Hematopoietic multipotent progenitor cell treated with erythropoietin and hydrocortisone succinate and interleukin-3 and kit ligand, for 15 days (in vitro differentiated cells): ENCODE measurements around the gene KPNA3.
"Not testable (repeated sequence)": the region's sequence is repeated elsewhere in the genome, so short reads cannot be mapped to it uniquely, and the experiment has no call there.

Experiments
- DNase-seq: peaks from one replicate; pipeline ENCODE4 v3.0.0-alpha.2; 2015; ENCODE audit warnings: low spot score

Gene KPNA3

DNA sequence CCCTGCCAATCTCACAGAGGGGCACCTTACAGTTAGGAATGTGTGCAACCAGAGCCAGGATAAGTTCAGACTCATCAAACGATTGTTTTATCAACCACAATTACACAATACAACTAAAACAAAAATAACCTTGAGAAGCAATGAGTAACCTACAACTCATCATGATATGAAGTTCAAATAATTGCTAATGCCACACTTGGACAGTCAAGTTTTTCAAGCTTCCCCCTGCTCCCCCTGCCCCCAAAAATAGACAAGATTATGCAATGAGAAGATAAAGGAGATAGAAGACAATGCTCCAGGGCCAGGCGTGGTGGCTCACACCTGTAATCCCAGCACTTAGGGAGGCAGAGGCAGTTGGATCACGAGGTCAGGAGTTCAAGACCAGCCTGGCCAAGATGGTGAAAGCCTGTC, 13.6 kb upstream of the KPNA3 start:
- no peak for DNase-seq

DNA sequence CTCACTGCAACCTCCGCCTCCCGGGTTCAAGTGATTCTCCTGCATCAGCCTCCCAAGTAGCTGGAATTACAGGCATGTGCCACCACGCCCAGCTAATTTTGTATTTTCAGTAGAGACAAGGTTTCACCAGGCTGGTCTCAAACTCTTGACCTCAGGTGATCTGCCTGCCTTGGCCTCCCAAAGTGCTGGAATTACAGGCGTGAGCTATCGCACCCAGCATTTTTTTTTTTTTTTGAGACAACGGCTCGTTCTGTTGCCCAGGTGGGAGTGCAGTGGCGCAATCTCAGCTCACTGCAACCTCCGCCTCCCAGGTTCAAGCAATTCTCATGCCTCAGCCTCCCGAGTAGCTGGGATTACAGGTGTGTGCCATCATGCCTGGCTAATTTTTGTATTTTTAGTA, 10.6 kb upstream of the KPNA3 start:
- not testable (repeated sequence) for DNase-seq

DNA sequence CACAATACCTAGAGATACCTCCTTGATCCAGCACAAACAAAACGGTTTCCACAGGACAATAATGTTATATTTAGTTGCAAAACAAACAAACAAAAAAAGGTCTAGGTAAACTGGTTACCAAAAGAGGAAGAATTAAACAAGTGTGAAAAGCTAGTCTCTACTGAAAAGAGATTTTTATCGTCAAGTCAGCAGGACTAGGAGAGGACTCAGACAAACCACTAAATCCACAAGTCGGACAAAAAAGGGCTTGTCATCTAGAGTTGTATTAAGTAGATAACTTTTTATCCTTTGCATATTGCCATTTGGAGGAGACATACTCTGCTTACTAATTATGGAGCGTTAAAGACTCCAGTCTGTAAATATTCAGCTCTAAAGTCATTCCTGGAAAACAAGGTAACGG, 9.9 kb upstream of the KPNA3 start:
- DNase-seq = no peak

DNA sequence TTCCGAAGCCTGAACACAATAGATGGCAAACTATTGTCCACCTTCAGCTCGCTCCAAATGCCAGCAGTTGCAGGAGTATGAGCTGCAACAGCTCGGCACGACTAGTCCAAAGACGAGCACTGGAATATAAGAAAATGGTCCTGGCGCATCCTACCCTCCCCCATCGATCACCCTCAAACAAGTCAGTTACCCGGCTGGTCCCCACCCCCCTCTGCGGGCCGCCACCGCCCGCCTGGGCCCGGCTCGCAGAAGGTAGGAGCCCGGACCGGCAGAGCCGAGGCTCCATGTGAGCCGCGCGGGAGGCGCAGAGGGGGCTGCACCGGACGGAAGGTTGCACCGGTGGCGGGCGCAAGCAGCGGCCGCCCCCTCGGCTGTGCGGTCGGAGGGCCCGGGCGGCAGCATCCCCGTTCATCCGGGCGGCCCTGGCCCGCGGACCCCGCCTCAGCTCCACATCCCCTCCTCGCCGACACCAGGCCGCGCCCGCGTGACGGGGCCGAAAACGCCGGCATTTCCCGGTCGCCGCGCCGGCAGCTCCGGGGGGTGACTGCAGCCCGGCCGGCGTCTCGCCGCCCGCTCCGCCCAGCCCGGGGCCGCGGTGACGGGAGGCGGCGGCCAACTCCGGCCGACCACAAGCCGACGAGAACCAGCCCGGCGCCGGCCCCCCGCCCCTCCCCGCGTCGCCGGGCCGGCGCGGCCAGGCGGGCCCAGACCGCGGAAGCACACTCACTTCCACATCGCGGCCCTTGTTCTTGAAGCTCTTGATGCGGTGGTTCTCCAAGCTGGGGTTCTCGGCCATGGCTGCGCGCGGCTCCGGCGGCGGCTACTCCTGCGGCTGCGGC, 552 bp downstream of the KPNA3 start:
- peak; percentile 42 for DNase-seq

DNA sequence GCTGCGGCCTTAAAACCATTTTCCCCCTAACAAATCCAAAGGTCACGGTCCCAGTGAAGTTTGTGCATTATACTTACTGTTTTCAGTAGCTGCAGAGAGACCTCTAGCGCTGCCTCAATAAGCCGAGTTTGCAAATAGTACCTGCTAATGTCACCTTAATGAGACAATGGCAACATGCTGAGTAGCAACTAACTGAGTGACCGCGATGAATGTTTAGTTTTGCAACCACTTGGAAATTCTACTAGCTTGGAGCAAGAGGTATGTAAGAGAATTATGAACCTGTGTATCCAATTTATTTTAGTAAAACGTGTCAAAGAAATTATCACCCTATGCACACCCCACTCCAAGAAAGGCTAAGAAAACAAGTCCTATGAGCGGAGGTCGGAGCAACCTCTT, 1.2 kb downstream of the KPNA3 start:
- peak; percentile 42 for DNase-seq

DNA sequence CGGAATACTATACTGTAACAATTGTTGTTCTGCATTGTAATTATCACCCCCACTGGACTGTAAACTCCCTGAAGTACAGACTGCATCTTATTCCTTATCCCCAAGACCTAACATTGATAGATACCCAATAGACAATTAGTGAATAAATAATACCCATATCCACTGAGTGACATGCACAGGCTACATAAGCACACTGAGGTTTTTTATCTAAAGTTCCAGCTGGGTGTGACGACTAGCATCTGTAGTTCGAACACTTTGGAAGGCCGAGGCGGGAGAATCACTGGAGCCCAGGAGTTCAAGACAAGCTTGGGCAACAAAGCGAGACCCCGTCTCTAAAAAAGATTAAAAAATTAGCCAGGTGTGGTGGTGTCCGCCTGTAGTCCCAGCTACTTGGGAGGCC, 2.5 kb downstream of the KPNA3 start:
- peak; percentile 37 for DNase-seq

DNA sequence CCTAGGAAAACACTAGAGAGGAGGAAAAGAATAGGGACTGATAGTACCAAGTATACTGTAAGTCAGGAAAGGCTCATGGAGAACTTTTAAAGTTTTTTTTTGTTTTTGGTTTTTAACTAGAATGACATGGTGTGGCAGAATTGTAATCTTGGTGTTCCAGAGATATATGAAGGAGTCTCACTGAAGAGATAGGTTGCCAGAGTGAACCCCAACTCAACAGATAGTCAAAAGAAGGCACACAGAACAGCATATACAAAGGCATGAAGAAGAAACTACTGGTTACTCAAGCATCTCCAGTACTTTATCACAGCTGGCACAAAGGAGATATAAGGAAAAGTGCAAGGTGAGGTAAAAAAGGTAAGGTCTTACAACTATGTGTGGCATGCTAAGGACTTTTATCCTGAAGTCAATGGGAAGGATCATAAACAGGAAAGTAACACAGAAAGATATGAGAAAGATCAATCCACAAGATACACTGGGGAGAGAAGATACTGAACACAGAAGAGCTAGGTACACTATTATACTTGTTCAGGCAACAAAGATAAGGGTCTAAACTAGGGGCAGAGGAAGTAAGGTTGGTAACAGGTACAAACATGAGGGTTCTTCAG, 6.0 kb downstream of the KPNA3 start:
- DNase-seq = peak; percentile 45

DNA sequence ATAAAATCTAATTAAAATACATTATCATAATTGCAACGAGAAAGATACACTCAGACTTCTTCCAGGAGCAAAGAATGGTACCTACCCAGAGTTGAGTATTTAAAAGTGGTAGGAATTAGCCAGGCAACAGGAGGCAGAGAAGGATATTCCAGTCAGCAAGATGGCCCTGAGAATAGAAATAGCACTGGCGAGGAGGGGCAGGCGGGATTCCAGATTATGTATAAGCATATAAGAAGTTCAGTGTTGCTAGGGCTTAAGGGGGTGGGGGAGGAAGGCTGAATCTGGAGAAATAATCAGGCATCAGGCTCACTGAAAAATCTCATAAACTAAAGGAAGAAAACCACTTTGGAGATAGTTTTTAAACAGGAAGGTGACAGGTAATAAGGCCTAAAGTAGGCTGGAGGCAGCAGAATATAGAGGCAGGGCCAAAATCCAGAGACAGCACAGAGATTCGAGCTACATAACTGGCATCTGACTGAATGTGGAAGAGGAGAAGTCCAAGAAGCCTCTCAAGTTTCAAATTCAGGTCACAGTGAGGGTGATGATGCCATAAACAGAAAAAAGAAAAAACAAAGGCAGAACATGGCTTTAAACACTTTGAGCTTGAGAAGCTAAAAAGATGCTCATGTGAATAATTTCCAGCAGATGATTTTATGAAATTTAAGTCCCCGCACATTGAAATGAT, 7.5 kb downstream of the KPNA3 start:
- DNase-seq = no peak

DNA sequence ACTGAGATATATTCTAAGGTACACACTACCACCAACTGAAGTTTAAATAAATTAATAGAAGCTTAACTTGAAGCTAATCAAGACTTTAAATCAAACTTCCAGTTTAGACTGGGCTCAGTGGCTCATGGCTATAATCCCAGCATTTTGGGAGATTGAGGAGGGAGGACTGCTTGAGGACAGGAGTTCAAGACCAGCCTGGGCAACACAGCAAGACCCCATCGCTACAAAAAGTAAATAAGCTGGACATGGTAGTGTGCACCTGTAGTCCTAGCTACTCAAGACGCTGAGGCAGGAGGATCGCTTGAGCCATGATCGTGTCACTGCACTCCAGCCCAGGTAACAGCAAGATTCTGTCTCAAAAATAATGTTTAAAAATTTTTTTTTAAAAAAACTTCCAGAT, 8.6 kb downstream of the KPNA3 start:
- DNase-seq = no peak

DNA sequence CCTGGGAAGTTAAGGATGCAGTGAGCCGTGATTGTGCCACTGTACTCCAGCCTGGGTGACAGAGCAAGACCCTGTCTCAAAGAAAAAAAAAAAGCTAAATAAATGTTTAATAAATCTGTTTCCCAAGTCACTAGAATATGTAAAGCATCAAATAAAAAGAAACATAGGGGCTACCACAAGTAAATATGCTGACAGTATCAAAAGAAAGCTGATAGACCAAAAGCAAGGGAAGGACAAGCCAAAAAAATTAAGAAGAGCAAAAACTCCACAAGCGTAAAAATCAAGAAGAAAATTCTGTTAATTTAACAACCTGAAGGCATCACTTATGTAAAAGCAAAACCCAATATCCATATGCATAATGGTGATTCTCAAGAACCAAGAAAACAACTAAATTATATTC, 9.7 kb downstream of the KPNA3 start:
- no peak for DNase-seq

DNA sequence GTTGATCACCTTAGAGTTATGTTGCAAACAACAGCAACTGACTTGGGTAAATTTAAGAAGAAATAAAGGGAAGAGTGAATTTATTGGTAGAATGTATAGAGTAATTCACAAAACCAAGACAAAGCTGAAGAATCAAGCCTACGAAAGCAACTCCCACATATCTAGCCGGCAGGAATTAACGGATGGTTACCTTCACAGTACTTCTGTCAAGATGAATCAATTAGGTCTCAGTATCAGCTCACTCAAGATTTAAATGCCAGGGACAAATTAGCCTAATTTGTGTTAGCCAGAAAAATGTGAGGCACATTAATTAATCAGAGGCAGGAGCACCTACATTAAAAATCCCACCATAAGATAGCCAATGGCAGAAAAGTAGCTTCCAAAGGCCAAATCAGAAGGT, 10.7 kb downstream of the KPNA3 start:
- DNase-seq = no peak

DNA sequence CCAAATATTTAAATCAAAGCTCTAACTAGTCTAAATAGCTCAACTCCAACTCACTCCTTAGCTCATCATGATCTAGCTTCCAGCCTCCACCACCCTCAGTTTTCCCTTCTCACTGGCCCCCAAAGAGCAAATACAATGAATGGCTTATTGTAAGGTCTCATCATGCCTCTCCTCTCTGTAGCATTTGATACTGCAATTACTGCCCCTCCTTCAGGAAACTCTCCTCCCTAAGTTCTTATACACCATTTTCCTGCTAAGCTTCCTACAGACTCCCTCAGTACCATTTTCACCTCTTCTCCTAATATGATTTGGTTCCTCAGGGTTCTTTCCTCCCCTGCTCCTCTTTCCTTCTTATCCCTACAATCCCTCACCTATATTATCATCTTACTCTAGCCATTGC, 12.8 kb downstream of the KPNA3 start:
- DNase-seq = no peak

DNA sequence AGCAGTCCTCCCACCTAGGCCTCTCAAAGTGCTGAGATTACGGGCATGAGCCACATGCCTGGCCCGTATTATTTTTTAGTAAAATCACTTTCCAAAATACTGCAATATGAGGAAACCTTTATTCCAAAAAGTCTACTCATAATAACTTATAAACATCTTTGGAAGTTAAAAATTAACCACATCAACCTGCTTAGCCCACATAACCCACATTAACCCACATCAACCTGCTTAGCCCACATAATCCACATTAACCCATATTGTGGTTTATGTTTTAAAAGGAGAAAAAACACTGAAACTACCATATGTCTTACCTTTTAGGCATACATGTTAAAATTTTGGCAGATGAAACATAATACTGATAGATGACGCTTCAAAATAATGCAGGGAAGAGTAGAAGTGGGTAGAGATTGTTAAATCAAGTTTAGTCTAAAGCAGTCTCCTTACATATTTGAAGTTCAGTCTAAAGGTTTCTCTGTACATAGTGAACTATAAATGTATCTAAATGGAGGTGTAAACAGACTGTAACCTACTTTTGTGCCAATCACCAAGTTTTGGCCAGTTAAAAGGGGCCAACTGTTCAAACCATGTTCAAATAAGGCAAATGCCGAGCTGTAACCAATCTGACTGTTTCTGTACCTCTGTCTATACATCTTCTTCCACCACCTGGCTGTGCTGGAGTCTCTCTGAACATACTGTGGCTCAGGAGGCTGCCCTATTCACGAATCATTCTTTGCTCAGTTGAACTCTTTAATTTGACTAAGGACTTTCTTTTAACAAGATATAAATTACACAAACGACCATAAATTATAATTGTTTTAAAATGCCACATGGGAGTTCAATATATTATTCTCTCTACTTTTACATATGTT, 14.5 kb downstream of the KPNA3 start:
- DNase-seq = no peak

DNA sequence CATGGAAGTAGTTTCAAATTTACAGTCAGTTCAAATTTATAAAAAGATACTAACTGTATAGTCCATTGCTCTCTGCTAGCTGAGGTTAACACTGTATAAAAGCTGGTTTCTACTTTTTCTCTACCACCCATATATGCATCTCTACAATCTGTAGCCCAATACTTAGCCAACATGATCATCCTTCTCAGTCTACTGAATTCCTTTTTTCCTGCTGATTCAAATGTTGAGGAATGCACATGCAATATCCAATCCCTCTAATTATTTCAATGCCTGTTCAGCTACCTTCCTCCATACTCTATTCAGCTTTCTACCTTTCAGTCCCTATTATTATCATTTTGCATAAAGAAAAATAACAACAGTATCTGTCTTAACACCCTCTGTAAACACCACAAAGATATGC, 15.6 kb downstream of the KPNA3 start:
- DNase-seq = no peak

DNA sequence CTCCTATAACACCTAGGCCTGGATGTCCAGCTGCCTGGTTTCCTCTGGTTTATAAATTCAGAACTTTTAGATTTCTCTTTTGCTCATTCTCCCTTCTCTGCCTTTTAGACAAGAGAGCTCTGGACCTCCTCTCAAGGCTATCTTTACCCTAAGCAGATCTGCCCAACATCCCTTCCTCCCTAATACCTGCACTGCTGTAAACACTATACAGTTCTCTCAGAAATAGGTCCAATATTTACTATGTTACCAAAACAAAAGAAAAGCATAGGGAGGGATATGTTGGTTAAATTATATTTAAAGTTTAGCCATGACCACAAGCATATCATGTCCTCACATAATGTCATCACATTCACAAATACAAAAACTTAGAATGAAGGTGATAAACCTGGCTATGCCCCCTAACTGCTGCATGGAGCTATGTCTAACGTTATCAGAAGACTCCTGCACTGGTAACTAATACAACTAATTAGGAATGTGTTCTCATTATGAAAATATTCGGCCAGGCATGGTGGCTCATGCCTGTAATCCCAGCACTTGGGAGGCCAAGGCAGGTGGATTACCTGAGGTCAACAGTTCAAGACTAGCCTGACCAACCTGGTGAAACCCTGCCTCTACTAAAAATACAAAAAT, 18.0 kb downstream of the KPNA3 start:
- DNase-seq = no peak

DNA sequence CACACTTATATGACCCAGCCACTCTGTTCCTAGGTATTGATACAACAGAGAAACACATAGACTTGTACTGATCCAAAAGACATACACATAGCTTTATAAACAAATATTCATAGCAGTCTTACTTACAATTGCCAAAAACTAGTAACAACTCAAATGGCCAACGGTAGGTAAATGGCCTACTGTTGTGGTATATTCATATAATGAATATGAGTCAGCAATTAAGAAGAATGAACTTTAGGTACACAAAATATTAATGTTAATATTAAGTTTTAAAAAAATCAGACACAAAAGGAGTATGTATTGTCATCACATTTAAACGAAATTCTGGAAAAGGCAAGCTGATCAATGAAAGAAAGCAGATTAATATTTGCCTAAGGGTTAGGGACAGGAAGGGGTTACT, 19.7 kb downstream of the KPNA3 start:
- DNase-seq = no peak

DNA sequence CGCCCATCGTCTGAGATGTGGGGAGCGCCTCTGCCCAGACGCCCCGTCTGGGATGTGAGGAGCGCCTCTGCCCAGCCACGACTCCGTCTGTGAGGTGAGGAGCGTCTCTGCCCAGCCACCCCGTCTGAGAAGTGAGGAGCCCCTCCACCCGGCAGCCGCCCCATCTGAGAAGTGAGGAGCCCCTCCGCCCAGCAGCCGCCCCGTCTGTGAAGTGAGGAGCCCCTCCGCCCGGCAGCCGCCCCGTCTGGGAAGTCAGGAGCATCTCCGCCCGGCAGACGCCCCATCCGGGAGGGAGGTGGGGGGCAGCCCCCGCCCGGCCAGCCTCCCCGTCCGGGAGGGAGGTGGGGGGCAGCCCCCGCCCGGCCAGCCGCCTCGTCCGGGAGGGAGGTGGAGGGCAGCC, 30.7 kb downstream of the KPNA3 start:
- not testable (repeated sequence) for DNase-seq

DNA sequence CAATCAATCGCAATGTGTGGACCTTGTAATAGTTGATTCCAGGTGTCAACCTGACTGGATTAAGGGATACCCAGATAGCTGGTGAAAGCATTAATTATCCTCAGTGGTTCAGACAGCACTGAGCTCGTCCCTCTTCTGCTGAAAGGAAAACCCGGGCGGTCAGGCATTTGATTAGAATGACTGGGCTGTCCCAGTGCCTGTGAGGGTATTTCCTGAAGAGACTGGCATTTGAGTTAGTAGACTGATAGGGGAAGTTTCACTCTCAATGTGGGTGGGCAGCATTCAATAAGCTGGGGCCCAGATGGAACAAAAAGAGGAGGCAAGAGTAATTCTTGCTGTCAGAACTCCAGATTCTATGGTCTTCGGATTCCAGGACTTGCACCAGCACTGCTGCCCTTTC, 31.9 kb downstream of the KPNA3 start:
- DNase-seq = no peak

DNA sequence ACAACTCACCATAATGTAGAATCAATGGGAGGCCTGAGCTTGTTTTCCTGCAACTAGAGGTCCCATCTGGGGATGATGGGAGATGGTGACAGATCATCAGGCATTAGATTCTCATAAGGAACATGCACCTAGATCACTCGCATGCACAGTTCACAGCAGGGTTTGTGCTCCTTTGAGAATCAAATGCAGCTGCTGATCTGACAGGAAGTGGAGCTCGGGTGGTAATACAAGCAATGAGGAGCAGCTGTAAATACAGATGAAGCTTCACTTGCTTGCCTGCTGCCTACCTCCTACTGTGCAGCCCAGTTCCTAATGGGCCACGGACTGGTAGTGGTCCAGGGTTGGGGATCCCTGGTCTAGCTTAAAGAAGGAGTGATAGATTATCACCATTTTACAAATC, 33.0 kb downstream of the KPNA3 start:
- no peak for DNase-seq

DNA sequence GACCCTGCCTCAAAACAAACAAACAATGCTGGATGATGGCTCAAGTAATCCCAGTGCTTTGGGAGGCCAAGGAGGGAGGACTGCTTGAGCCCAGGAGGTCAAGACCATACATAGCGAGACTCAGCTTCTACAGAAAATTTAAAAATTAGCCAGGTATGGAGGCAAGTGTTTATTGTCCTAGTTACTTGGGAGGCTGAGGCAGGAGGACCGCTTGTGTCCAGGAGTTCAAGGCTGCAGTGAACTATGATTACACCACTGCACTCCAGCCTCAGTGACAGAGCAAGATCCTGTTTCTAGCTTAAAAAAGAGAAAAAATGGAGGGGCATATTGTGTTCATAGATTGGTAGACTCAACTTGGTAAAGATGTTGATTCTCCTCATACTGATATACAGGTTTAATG, 36.2 kb downstream of the KPNA3 start:
- DNase-seq = no peak

DNA sequence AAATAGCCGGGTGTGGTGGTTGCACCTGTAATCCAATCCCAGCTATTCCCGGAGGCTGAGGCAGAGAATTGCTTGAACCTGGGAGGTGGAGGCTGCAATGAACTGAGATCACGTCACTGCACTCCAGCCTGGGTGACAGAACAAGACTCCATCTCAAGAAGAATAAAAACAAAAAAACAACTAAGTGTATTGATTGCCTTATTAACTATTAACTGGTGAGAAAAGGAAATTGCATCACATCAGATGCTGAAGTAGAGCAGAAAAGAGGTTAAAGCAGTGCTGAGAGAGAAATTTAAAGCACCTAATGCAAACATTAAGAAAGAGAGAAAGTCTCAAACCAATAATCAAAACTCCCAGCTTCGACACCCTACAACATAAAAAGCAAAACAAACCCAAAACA, 38.3 kb downstream of the KPNA3 start:
- DNase-seq = no peak

DNA sequence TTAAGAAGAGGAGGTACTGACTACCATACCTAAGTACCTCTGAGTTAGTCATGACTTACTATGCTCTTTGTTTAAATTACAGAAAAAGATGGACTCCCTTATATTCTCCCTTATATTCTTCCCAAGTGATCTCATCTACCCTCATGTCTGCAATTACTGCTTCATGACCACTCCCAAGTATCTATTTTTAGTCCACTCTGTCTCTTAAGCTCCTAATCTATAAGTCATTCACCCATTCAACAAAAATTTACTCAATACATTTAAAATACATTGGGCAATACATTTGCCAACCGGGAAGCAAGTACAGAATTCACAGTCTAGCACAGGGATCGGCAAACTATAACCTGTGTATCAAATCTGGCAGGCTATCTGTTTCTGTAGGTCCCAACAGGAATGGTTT, 42.6 kb downstream of the KPNA3 start:
- no peak for DNase-seq
